AML-193 (cell line): ENCODE data around the gene MOB3A.
A peak's percentile ranks its signal among the peaks of the same experiment; 100 is the strongest.

Experiments used
- DNase-seq, 2 experiments: peaks; one replicate each; lab custom pipeline; 2025; lab: John Stamatoyannopoulos, UW

The MOB3A gene

GRCh38 chr19:2108251-2109016 is 12.3 kb upstream of the MOB3A start:
- DNase-seq, result no peak

- DNase-seq, result no peak
Observed at GRCh38 chr19:2103045-2103707, 7.0 kb upstream of the MOB3A start.

GRCh38 chr19:2101417-2102335 is 5.5 kb upstream of the MOB3A start:
- DNase-seq, result no peak

GRCh38 chr19:2100719-2101061 is 4.6 kb upstream of the MOB3A start:
- DNase-seq, result no peak

GRCh38 chr19:2099937-2100718 is 4.0 kb upstream of the MOB3A start:
- no peak for DNase-seq

GRCh38 chr19:2099054-2099501 is 3.0 kb upstream of the MOB3A start:
- DNase-seq, result no peak

- no peak for DNase-seq
Observed at GRCh38 chr19:2097886-2098327, 1.8 kb upstream of the MOB3A start.

GRCh38 chr19:2097203-2097885 is 1.2 kb upstream of the MOB3A start:
- DNase-seq, result no peak

- peak; percentile 91 to 99 for DNase-seq
Observed at GRCh38 chr19:2096480-2097202, 515 bp upstream of the MOB3A start, which contains the start of gene IZUMO4. Gene IZUMO4 (plus strand): TSS chr19:2096915. CDS start chr19:2096946, 31 bp downstream.

- DNase-seq, result peak in 1 of 2 experiments; percentile 7
Observed at GRCh38 chr19:2091926-2092525, 4.1 kb downstream of the MOB3A start.

GRCh38 chr19:2089727-2090053 is 6.4 kb downstream of the MOB3A start:
- no peak for DNase-seq

GRCh38 chr19:2089001-2089711 is 7.0 kb downstream of the MOB3A start:
- DNase-seq, result no peak

GRCh38 chr19:2087621-2088100 is 8.5 kb downstream of the MOB3A start:
- peak; percentile 36 to 65 for DNase-seq

- peak; percentile 14 to 18 for DNase-seq
Observed at GRCh38 chr19:2086695-2087620, 9.2 kb downstream of the MOB3A start.

GRCh38 chr19:2084993-2085720 is 11.0 kb downstream of the MOB3A start:
- DNase-seq, result peak; percentile 96 to 97

- peak; percentile 27 to 52 for DNase-seq
Observed at GRCh38 chr19:2083174-2083854, 12.8 kb downstream of the MOB3A start.
